K562 (cell line): ENCODE measurements around the gene TIMM23. TPM values are rescaled to one million over a fixed set of nuclear protein-coding genes. Genes with fewer than 3 reads are reported as not detected.

Experiments
- ETV1 ChIP-seq: fragments of 450-650 bp; conservative IDR thresholded peaks from 2 replicates; pipeline ENCODE4 v1.6.1; 2016; ENCODE audit warnings: missing genetic modification characterization, control low read depth, low read depth, missing compliant biosample characterization
- HCFC1 ChIP-seq: IDR thresholded peaks from 2 replicates; pipeline ENCODE4 v1.6.1; 2012; ENCODE audit warnings: low read depth, low read length, improper control_type of control experiment
- HNRNPK ChIP-seq: fragments of 200-400 bp; formaldehyde crosslinking; IDR thresholded peaks from one replicate; pipeline ENCODE4 v1.6.1; 2018; ENCODE audit warnings: mild to moderate bottlenecking, low read depth, low read length; ENCODE audit not compliant: poor library complexity, severe bottlenecking
- KDM1A ChIP-seq, 2 experiments: fragments of 450-650 bp; IDR thresholded peaks; 2 replicates each; pipeline ENCODE4 v1.6.1; 2016; ENCODE audit warnings: mild to moderate bottlenecking in 2 of 2
- MNT ChIP-seq, 2 experiments: fragments of 450-650 bp; conservative IDR thresholded peaks; 2 replicates each; pipeline ENCODE4 v1.6.1; 2017; ENCODE audit warnings: mild to moderate bottlenecking in 2 of 2, moderate library complexity in 2 of 2
- SMARCC2 ChIP-seq: fragments of 450-650 bp; IDR thresholded peaks from 2 replicates; pipeline ENCODE4 v1.6.1; 2017; ENCODE audit warnings: antibody characterized with exemption, moderate library complexity, mild to moderate bottlenecking, low read depth
- SOX6 ChIP-seq: fragments of 450-650 bp; IDR thresholded peaks from 2 replicates; pipeline ENCODE4 v1.6.1; 2014; ENCODE audit warnings: mild to moderate bottlenecking
- TCF3 ChIP-seq: sonication (generic); formaldehyde crosslinking; IDR thresholded peaks from 2 replicates; pipeline ENCODE4 v1.4.0; 2020; ENCODE audit warnings: mild to moderate bottlenecking, missing genetic modification reagents
- ZNF175 ChIP-seq: fragments of 200-800 bp; sonication (Bioruptor generic); IDR thresholded peaks from 2 replicates; pipeline ENCODE4 v1.6.1; 2016; ENCODE audit warnings: low read depth, mild to moderate bottlenecking, missing genetic modification characterization, missing compliant biosample characterization
- ZNF24 ChIP-seq: fragments of 450-650 bp; IDR thresholded peaks from 2 replicates; pipeline ENCODE4 v1.6.1; 2016
- ZNF407 ChIP-seq: fragments of 450-650 bp; IDR thresholded peaks from 2 replicates; pipeline ENCODE4 v1.6.1; 2016; ENCODE audit warnings: low read depth
- polyA plus RNA-seq, 8 experiments: library from polyadenylated mRNA; depleted of rRNA in 4 of 8; stranded (reverse) in 5 of 8; unstranded in 3 of 8; fragments of >200 nt; fragmentation: Nextera tagmentation in 2 of 8; fragmentation: Illumina TruSeq in 1 of 8; extraction: Ambion mirVana in 2 of 8; extraction: Trizol in 1 of 8; gene quantifications; 2 replicates each; pipeline versions ENCODE4 v1.2.1 to v1.2.3, GENCODE V29; 2011 to 2014; ENCODE audit warnings: inconsistent platforms in 1 of 8, missing spikeins in 1 of 8
- total RNA-seq, 7 experiments: library from RNA; depleted of rRNA in 6 of 7; stranded (reverse); fragments of >200 nt in 6 of 7; fragmentation: Illumina TruSeq in 2 of 7; extraction: Trizol in 2 of 7; gene quantifications; 2 replicates each; pipeline versions ENCODE4 v1.2.1 to v1.2.3, GENCODE V29; 2011 to 2021; ENCODE audit warnings: low replicate concordance in 1 of 7
- TF ChIP-seq, protein P1 (sequence below), 2 experiments: IDR thresholded peaks in 1 of 2; conservative IDR thresholded peaks in 1 of 2; 2 replicates each; pipeline ENCODE4 v1.6.1; 2016; ENCODE audit warnings: low read depth in 2 of 2, mild to moderate bottlenecking in 1 of 2, missing compliant biosample characterization in 1 of 2, missing genetic modification characterization in 1 of 2, moderate library complexity in 1 of 2
- TF ChIP-seq, protein P2 (sequence below): IDR thresholded peaks from 2 replicates; pipeline ENCODE4 v1.6.1; 2011; ENCODE audit not compliant: insufficient read length; ENCODE audit errors: extremely low read depth

The TIMM23 gene
- total and polyA plus RNA-seq, 9 of the 15 experiments (the other 6 are each of a cell fraction or from before 2014, with no cell fraction given), result 148 to 280 (median 183) TPM

- TF ChIP-seq ZNF175 (CRISPR knock-in tag) (0 out of 2 replicates have a peak, but pooled peaks have one; percentile 68), SOX6 (peak; percentile 77), HNRNPK (no peak), ETV1 (tag) (peak; percentile 76), TCF3 (CRISPR knock-in tag) (peak; percentile 93), SMARCC2 (peak; percentile 90), ZNF407 (no peak), KDM1A (IDR thresholded peaks at IDR 0.05) (peak; percentile 23 to 71; a peak in 3 of 4 replicates), HCFC1 (no peak), ZNF24 (no peak), MNT (conservative IDR thresholded peaks at IDR 0.05) (peak; percentile 46 to 65; a peak in 3 of 4 replicates)
- TF ChIP-seq, protein P1, sequence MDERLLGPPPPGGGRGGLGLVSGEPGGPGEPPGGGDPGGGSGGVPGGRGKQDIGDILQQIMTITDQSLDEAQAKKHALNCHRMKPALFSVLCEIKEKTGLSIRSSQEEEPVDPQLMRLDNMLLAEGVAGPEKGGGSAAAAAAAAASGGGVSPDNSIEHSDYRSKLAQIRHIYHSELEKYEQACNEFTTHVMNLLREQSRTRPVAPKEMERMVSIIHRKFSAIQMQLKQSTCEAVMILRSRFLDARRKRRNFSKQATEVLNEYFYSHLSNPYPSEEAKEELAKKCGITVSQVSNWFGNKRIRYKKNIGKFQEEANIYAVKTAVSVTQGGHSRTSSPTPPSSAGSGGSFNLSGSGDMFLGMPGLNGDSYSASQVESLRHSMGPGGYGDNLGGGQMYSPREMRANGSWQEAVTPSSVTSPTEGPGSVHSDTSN (CRISPR knock-in tag; IDR thresholded peaks at IDR 0.05; ENCODE audit: low read depth), result no peak
- TF ChIP-seq, protein P1 (tag; conservative IDR thresholded peaks at IDR 0.05; ENCODE audit: low read depth), result peak; percentile 82
- TF ChIP-seq, protein P2, sequence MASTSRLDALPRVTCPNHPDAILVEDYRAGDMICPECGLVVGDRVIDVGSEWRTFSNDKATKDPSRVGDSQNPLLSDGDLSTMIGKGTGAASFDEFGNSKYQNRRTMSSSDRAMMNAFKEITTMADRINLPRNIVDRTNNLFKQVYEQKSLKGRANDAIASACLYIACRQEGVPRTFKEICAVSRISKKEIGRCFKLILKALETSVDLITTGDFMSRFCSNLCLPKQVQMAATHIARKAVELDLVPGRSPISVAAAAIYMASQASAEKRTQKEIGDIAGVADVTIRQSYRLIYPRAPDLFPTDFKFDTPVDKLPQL, result no peak
Measured at GRCh38 chr10:46018453-46019176, 46.3 kb downstream of the TIMM23 start (continued).
